GM10248 (cell line): ENCODE measurements around the gene PCDH15.

Experiments
- CTCF ChIA-PET: fragments of 300-600 bp; sonication (Branson Sonifier 250); formaldehyde crosslinking; extraction: SDS; loops from one replicate; lab custom pipeline; 2021; ENCODE audit warnings: antibody characterized with exemption; lab: Yijun Ruan, JAX
- POLR2A ChIA-PET: fragments of 350-650 bp; sonication (Branson Sonifier 250); formaldehyde crosslinking; extraction: SDS; loops from one replicate; lab custom pipeline; 2020; ENCODE audit warnings: antibody characterized with exemption; lab: Yijun Ruan, JAX
- DNase-seq: peaks from one replicate; pipeline ENCODE4 v3.0.0; 2012; ENCODE audit errors: extremely low spot score
- CTCF ChIP-seq: IDR thresholded peaks from 2 replicates; pipeline ENCODE4 v1.5.1; 2012; ENCODE audit warnings: mild to moderate bottlenecking, low read depth; ENCODE audit errors: extremely low read depth, missing control alignments, control extremely low read depth

The PCDH15 gene

GRCh38 chr10:54815583-54815982, 14.6 kb upstream of the PCDH15 start:
- CTCF ChIA-PET, result interaction anchor here (1.4 kb wide), 1 partner anchor 12 kb away, joined by 3 read pairs; no protein-coding TSS in a partner anchor
- DNase-seq, result no peak
- TF ChIP-seq CTCF, result no peak
- POLR2A ChIA-PET, result no interaction called here

GRCh38 chr10:54808186-54808935, 7.3 kb upstream of the PCDH15 start:
- ChIA-PET CTCF (interaction anchor here (1.2 kb wide), 1 partner anchor 12 kb away, joined by 3 read pairs; no protein-coding TSS in a partner anchor), POLR2A (no interaction called here)
- no peak for DNase-seq
- no peak for TF ChIP-seq CTCF

- ChIA-PET CTCF (no interaction called here), POLR2A (no interaction called here)
- no peak for TF ChIP-seq CTCF
- no peak for DNase-seq
Observed at GRCh38 chr10:54799506-54799905, 1.5 kb downstream of the PCDH15 start.

- DNase-seq, result no peak
- POLR2A ChIA-PET, result no interaction called here
- CTCF ChIA-PET, result no interaction called here
- TF ChIP-seq CTCF, result no peak
Observed at GRCh38 chr10:54797636-54798321, 3.3 kb downstream of the PCDH15 start.

- ChIA-PET POLR2A (no interaction called here), CTCF (no interaction called here)
- TF ChIP-seq CTCF, result no peak
- DNase-seq, result no peak
Observed at GRCh38 chr10:54796881-54797280, 4.2 kb downstream of the PCDH15 start.

- no peak for DNase-seq
- CTCF ChIA-PET, result no interaction called here
- POLR2A ChIA-PET, result no interaction called here
- TF ChIP-seq CTCF, result no peak
Observed at GRCh38 chr10:54776622-54777021, 24.4 kb downstream of the PCDH15 start.
